ENCODE measurements around the gene KCNJ4. TPM values are rescaled to one million over a fixed set of nuclear protein-coding genes. Genes with fewer than 3 reads are reported as not detected.
A peak's percentile ranks its signal among the peaks of the same experiment; 100 is the strongest.
"Not testable (repeated sequence)": the region's sequence is repeated elsewhere in the genome, so short reads cannot be mapped to it uniquely, and the experiment has no call there.

Gene KCNJ4
- total RNA-seq, 3 donors from 2014 or later: not detected

GRCh38 chr22:38411016-38411415 lies 44.0 kb downstream of the KCNJ4 start:
- Mint-ChIP-seq H3K36me3 (ENCODE audit: insufficient read depth) (no peaks in the 10 kb centered on the region), H3K4me3 (no peak overlapping the region), H3K4me1 (ENCODE audit: low read depth) (peaks cover 4% of the 10 kb centered on the region), H3K27me3 (ENCODE audit: low read depth) (peaks cover 12% of the 10 kb centered on the region), H3K9me3 (no peaks in the 10 kb centered on the region)
- no peak for DNase-seq
- no peak for ATAC-seq

DNA sequence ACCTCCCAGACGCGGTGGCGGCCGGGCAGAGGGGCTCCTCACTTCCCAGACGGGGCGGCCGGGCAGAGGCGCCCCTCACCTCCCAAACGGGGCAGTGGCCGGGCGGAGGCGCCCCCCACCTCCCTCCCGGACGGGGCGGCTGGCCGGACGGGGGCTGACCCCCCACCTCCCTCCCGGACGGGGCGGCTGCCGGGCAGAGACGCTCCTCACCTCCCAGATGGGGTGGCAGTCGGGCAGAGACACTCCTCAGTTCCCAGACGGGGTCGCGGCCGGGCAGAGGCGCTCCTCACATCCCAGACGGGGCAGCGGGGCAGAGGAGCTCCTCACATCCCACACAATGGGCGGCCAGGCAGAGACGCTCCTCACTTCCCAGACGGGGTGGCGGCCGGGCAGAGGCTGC lies 45.1 kb downstream of the KCNJ4 start:
- H3K9me3 Mint-ChIP-seq; DNase-seq; H3K4me1 Mint-ChIP-seq (ENCODE audit: low read depth); H3K4me3 Mint-ChIP-seq; H3K36me3 Mint-ChIP-seq (ENCODE audit: insufficient read depth); ATAC-seq: not testable (repeated sequence)
- H3K27me3 Mint-ChIP-seq (ENCODE audit: low read depth): peaks cover 12% of the 10 kb centered on the region

- H3K4me3 Mint-ChIP-seq: no peak overlapping the region
- ATAC-seq (no peak), DNase-seq (no peak)
- no peaks in the 10 kb centered on the region for H3K9me3 Mint-ChIP-seq
- H3K27me3 Mint-ChIP-seq (ENCODE audit: low read depth): peaks cover 12% of the 10 kb centered on the region
- H3K36me3 Mint-ChIP-seq (ENCODE audit: insufficient read depth): no peaks in the 10 kb centered on the region
- H3K4me1 Mint-ChIP-seq (ENCODE audit: low read depth): no peaks in the 10 kb centered on the region
Measured at GRCh38 chr22:38406617-38407016, 48.4 kb downstream of the KCNJ4 start.

GRCh38 chr22:38404419-38404818 lies 50.6 kb downstream of the KCNJ4 start:
- no peak for ATAC-seq

GRCh38 chr22:38403812-38404211 lies 51.2 kb downstream of the KCNJ4 start:
- H3K4me3 Mint-ChIP-seq: no peak overlapping the region
- DNase-seq (no peak), ATAC-seq (no peak)
- no peaks in the 10 kb centered on the region for H3K4me1 Mint-ChIP-seq (ENCODE audit: low read depth)
- H3K36me3 Mint-ChIP-seq (ENCODE audit: insufficient read depth): no peaks in the 10 kb centered on the region
- H3K27me3 Mint-ChIP-seq (ENCODE audit: low read depth): peaks cover 14% of the 10 kb centered on the region
- H3K9me3 Mint-ChIP-seq: no peaks in the 10 kb centered on the region

More at GRCh38 chr22:38404419-38404818, 50.6 kb downstream of the KCNJ4 start:
- DNase-seq: no peak
- Mint-ChIP-seq H3K27me3 (ENCODE audit: low read depth) (peaks cover 14% of the 10 kb centered on the region), H3K9me3 (no peaks in the 10 kb centered on the region), H3K4me1 (ENCODE audit: low read depth) (no peaks in the 10 kb centered on the region), H3K4me3 (no peak overlapping the region), H3K36me3 (ENCODE audit: insufficient read depth) (no peaks in the 10 kb centered on the region)

DNA sequence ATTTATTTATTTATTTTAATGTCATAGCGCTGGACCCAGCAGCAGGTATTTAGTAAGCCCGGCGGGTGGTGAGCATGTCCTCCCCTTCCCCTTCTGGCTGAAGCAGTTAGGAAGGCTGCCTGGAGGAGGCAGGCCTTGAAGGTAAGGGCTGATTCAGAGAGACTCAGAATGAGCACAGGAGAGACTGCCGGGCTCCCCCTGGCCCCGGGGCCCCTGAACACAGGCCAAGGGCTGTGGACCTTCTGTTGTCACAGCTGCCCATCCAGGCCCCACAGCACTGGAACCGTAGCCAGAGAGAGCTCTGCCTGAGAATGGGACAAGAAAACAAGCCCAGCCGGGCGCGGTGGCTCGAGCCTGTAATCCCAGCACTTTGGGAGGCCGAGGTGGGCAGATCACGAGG lies 52.8 kb downstream of the KCNJ4 start:
- DNase-seq: no peak
- ATAC-seq: no peak
- Mint-ChIP-seq H3K27me3 (ENCODE audit: low read depth) (peaks cover 6% of the 10 kb centered on the region), H3K4me1 (ENCODE audit: low read depth) (peaks cover under 1% of the 10 kb centered on the region), H3K4me3 (no peak overlapping the region), H3K36me3 (ENCODE audit: insufficient read depth) (no peaks in the 10 kb centered on the region), H3K9me3 (no peaks in the 10 kb centered on the region)

DNA sequence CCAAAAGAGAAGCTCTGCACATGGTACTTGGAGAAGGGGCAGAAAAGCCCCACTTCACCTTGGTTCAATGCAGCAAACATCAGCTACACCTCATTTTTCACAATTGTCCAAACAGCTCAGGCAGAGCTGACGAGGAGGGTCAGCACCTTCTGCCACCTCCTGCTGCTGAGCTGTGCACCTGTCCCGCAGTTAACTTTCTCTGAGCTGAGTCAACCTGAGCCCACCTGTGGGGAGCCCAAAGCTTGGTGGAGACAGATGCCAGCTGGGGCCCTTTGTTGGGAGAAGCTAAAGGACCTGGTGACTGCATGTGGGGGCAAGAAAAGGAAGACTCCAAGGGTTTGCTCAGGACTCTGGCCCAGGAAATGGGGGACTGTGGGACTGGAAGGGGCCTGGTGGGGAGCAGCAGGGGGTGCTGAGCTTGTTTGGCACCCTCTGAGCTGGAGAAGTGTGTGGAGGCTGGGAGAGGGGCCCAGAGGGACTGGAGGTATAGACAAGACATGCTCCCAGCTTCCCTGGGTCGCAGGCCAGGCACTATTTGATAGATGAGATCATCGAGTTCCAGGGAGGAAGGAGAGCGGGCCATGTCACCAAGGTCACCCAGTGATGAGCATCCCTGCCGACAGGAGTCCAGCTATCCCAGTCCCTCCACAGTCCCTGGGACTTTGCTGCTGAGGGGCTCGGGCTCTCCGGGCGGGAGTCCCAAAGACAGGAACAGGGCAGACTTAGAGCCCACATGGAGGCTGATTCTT lies 53.5 kb downstream of the KCNJ4 start:
- no peak overlapping the region for H3K4me3 Mint-ChIP-seq
- H3K4me1 Mint-ChIP-seq (ENCODE audit: low read depth): peaks cover 6% of the 10 kb centered on the region
- no peak for DNase-seq
- H3K9me3 Mint-ChIP-seq: no peaks in the 10 kb centered on the region
- no peaks in the 10 kb centered on the region for H3K36me3 Mint-ChIP-seq (ENCODE audit: insufficient read depth)
- H3K27me3 Mint-ChIP-seq (ENCODE audit: low read depth): peaks cover 4% of the 10 kb centered on the region
- ATAC-seq: no peak

DNA sequence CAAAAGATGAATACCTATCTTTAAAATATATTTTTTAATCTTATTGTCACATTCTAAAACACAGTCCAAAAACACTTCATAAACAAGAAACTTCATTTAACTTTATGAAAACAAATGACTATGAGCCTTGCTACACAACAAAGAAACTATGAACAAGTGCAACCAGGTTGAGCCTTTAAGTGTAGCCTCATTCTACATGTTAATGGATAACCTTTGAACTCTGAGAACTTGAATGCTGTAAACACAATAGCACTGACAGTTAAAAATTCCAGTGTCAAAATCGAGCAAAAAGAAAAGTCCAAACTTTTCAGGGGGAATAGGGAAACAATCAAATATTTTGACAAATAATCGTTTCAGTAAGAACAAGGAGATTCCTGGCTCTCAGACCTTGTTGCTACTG lies 54.7 kb downstream of the KCNJ4 start:
- not testable (repeated sequence) for H3K9me3 Mint-ChIP-seq; DNase-seq; H3K27me3 Mint-ChIP-seq (ENCODE audit: low read depth); ATAC-seq; H3K4me3 Mint-ChIP-seq; H3K36me3 Mint-ChIP-seq (ENCODE audit: insufficient read depth)
- peaks cover 18% of the 10 kb centered on the region for H3K4me1 Mint-ChIP-seq (ENCODE audit: low read depth)

DNA sequence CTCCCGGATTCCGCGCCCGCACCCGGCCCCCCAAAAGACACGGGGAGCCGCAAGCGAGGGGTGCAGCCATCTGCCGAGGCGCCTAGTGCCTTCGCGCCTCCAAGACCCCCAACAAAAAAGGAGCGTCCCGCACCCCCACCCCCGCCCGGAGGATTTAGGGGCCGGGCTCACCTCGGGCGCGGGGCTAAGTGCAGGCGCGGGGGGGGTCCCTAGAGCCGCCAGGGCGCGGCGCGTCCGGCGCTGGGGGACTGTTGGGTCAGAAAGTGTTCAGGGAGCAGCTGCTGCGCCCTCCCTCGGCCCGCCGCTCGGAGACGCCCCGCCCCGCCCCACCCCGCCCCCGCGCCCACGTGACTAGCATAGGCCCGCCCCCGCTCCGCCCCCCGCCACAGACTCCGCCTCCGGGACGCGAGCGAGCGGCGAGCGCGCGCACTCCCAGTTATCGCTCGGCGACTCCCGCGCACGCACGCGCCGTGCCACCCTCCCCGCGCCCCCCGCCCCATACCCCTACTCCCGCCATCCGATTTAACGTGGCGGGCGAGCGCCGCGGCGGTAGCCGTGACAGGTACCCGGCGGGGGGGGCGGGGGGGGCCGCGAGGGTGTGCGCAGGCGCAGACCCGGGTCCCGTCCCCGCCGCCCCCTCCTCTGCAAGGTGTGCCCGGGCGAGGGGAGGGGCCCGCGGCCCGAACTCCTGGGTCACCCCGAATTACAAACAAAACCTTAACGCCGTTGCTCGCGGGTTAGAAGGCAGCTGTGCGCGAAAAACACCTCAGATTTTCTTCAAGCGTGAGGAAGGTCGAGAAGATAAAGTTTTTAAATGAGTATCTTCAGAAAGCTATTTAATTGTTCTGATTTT lies 56.2 kb downstream of the KCNJ4 start:
- Mint-ChIP-seq H3K9me3 (no peaks in the 10 kb centered on the region), H3K27me3 (ENCODE audit: low read depth) (peaks cover 4% of the 10 kb centered on the region), H3K36me3 (ENCODE audit: insufficient read depth) (no peaks in the 10 kb centered on the region), H3K4me3 (peak overlapping the region; percentile 72), H3K4me1 (ENCODE audit: low read depth) (peaks cover 32% of the 10 kb centered on the region)
- peak; percentile 87 for DNase-seq
- ATAC-seq: peak; percentile 71 to 78

DNA sequence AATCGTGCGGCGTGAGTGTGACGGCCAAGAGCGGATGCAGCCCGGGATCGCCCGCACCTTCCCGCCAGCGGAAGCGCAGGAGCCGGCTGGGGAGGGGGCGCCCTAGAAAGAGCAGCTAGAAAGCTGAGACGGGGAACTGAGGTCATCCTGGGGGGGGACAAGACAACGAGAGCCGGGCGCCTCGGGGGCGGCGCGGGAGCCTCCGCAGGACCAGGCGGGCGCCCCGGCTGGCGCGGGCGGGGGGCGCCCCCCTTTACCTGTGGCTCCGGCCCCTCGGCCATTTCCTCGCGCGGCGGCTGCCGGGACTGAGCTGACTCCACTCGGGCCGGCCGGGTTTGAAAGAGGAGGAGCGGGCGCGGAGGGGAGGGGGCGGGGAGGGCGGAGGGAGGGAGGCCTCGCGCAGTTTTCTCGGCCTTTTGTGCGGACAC lies 56.8 kb downstream of the KCNJ4 start:
- peak; percentile 42 to 52 for ATAC-seq
- Mint-ChIP-seq H3K4me3 (peak overlapping the region; percentile 79), H3K4me1 (ENCODE audit: low read depth) (peaks cover 38% of the 10 kb centered on the region)
- not testable (repeated sequence) for H3K27me3 Mint-ChIP-seq (ENCODE audit: low read depth); H3K36me3 Mint-ChIP-seq (ENCODE audit: insufficient read depth); DNase-seq; H3K9me3 Mint-ChIP-seq

DNA sequence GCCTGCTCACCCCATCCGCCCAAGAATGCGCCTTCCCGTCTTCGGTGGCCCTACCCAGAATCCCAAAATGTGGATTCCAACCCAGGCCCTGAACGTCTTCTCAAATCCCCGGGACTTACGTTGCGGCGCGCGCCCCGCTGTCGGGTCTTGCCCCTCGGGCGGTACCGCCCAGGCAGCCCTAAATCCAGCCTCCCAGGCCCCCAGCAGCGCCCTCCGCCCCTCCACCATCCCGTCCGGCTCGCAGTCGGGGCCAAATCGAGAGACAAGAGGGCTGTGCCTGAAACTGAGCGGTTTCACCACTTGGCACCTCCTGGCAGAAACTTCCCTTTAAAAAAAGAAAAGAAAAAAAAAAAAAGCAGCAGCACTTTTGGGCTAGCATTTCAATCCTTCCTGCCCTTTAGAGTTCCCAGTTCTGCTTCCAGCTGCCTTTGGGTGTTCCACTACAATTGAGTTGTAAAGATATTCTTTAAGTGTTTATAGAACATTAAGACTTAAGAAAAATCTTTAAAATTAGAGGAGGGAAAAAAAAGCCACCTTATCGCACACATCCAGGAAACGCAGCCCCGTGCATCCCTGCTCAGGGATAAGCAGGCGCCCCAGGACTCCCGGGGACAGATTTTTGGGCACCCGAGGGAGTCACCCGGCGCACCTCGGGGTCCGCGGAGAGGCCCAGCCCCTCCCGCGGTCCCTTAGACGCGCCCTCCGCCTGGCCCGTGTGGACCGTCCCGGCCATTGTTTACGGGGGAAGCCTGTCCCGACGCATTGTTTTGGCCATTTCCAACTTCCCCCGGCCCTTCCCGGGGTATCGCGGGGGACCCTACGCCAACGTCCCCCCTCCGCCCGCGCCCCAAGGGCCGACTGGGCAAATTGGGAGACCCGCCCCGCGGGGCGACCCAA lies 57.6 kb downstream of the KCNJ4 start:
- Mint-ChIP-seq H3K27me3 (ENCODE audit: low read depth) (peaks cover 4% of the 10 kb centered on the region), H3K4me1 (ENCODE audit: low read depth) (peaks cover 45% of the 10 kb centered on the region), H3K4me3 (peak overlapping the region; percentile 79), H3K9me3 (no peaks in the 10 kb centered on the region), H3K36me3 (ENCODE audit: insufficient read depth) (no peaks in the 10 kb centered on the region)
- DNase-seq (no peak), ATAC-seq (no peak)

GRCh38 chr22:38396440-38397069 lies 58.4 kb downstream of the KCNJ4 start:
- not testable (repeated sequence) for ATAC-seq; H3K36me3 Mint-ChIP-seq (ENCODE audit: insufficient read depth); H3K27me3 Mint-ChIP-seq (ENCODE audit: low read depth); DNase-seq; H3K9me3 Mint-ChIP-seq
- Mint-ChIP-seq H3K4me3 (peak overlapping the region; percentile 79), H3K4me1 (ENCODE audit: low read depth) (peaks cover 45% of the 10 kb centered on the region)

GRCh38 chr22:38395944-38396343 lies 59.1 kb downstream of the KCNJ4 start:
- H3K9me3 Mint-ChIP-seq; H3K36me3 Mint-ChIP-seq (ENCODE audit: insufficient read depth); DNase-seq; H3K27me3 Mint-ChIP-seq (ENCODE audit: low read depth): not testable (repeated sequence)
- Mint-ChIP-seq H3K4me3 (peak overlapping the region; percentile 79), H3K4me1 (ENCODE audit: low read depth) (peaks cover 45% of the 10 kb centered on the region)
- ATAC-seq: peak; percentile 35 to 52
